ENCODE measurements around the gene MFAP3. TPM values are rescaled to one million over a fixed set of nuclear protein-coding genes. Genes with fewer than 3 reads are reported as not detected.

Gene MFAP3
- total RNA-seq, 1 experiment from 2014 or later: 18.5 TPM

DNA sequence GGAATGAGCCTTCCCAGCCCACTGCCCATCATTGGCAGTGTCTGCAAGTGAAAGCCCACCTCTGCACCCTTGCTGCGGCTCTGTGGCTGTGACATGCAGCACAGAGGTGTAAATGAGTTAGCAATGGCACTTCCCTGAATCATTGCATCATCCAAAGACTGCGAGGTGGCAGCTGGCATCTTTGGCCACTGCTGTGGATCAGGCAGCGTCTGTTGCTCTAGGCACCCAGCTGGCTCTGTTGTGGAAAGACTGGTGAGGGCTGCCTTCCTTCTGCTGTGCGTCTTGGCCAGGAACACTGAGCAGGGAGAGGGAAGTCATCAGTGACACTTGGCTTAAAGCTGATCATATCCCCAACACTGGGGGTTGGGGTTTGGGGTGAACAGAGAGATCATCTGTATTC is 64.5 kb downstream of the MFAP3 start:
- RAD21 ChIA-PET (ENCODE audit: low non-redundant PET in 1 of 2, low total read pairs in 2 of 2, uncharacterized antibody in 2 of 2, unreplicated experiment in 2 of 2): no interaction called here
- DNase-seq (ENCODE audit: low read depth, low spot score): no peak
- Histone ChIP-seq H3K36me3 (ENCODE audit: control insufficient read depth in 1 of 2, insufficient read depth in 2 of 2, low read length in 2 of 2) (no peaks in the 10 kb centered on the region), H3K9me3 (ENCODE audit: control insufficient read depth in 1 of 2, insufficient read depth in 1 of 2, low read depth in 1 of 2, low read length in 2 of 2) (no peaks in the 10 kb centered on the region), H2AFZ (ENCODE audit: low read depth, low read length, poor library complexity, severe bottlenecking) (no peak overlapping the region), H3K4me3 (replicated peaks in 1 of 2; ENCODE audit: low read depth in 1 of 2, low read length in 2 of 2) (no peak overlapping the region), H3K27ac (ENCODE audit: low read depth, low read length) (no peak overlapping the region), H4K20me1 (ENCODE audit: insufficient read depth) (no peaks in the 10 kb centered on the region), H3K4me1 (ENCODE audit: control insufficient read depth in 1 of 2, insufficient read depth in 2 of 2, low read length in 2 of 2) (no peaks in the 10 kb centered on the region), H3K4me2 (ENCODE audit: low read length) (no peak overlapping the region), H3K9ac (ENCODE audit: low read length) (no peak overlapping the region), H3K27me3 (ENCODE audit: insufficient read depth, low read length) (no peaks in the 10 kb centered on the region; the same call in 1 of the 2 replicates), H3K9me2 (ENCODE audit: insufficient read depth) (no peaks in the 10 kb centered on the region), H3K79me2 (ENCODE audit: insufficient read depth, low read length) (no peaks in the 10 kb centered on the region)
- ATAC-seq: no peak
- CTCF ChIA-PET: interaction anchor here (1.2 kb wide), 1 partner anchor 31 kb away, joined by 3 read pairs; no protein-coding TSS in a partner anchor
- intact Hi-C loops (cut with micrococcal nuclease): no loop called here
- no TSS peak for BruUV-seq (replicated peaks)
- TF ChIP-seq ZFX (IDR thresholded peaks at IDR 0.05): no peak
- TF ChIP-seq, protein P1, sequence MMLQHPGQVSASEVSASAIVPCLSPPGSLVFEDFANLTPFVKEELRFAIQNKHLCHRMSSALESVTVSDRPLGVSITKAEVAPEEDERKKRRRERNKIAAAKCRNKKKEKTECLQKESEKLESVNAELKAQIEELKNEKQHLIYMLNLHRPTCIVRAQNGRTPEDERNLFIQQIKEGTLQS (IDR thresholded peaks at IDR 0.05): no peak
- no peak for TF ChIP-seq ZNF274 (IDR thresholded peaks at IDR 0.05; ENCODE audit: low read depth, low read length)
- TF ChIP-seq TCF7L2 (IDR thresholded peaks at IDR 0.05; ENCODE audit: borderline replicate concordance, extremely low read depth, insufficient read depth, insufficient read length): no peak
- no peak for TF ChIP-seq CEBPB (IDR thresholded peaks at IDR 0.05; ENCODE audit: low read depth)
- TF ChIP-seq EGR1 (IDR thresholded peaks at IDR 0.05; ENCODE audit: low read depth): no peak
- TF ChIP-seq, protein P2, sequence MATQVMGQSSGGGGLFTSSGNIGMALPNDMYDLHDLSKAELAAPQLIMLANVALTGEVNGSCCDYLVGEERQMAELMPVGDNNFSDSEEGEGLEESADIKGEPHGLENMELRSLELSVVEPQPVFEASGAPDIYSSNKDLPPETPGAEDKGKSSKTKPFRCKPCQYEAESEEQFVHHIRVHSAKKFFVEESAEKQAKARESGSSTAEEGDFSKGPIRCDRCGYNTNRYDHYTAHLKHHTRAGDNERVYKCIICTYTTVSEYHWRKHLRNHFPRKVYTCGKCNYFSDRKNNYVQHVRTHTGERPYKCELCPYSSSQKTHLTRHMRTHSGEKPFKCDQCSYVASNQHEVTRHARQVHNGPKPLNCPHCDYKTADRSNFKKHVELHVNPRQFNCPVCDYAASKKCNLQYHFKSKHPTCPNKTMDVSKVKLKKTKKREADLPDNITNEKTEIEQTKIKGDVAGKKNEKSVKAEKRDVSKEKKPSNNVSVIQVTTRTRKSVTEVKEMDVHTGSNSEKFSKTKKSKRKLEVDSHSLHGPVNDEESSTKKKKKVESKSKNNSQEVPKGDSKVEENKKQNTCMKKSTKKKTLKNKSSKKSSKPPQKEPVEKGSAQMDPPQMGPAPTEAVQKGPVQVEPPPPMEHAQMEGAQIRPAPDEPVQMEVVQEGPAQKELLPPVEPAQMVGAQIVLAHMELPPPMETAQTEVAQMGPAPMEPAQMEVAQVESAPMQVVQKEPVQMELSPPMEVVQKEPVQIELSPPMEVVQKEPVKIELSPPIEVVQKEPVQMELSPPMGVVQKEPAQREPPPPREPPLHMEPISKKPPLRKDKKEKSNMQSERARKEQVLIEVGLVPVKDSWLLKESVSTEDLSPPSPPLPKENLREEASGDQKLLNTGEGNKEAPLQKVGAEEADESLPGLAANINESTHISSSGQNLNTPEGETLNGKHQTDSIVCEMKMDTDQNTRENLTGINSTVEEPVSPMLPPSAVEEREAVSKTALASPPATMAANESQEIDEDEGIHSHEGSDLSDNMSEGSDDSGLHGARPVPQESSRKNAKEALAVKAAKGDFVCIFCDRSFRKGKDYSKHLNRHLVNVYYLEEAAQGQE (IDR thresholded peaks at IDR 0.05; ENCODE audit: low read depth): no peak
- TF ChIP-seq RAD21 (IDR thresholded peaks at IDR 0.05; ENCODE audit: low read depth): no peak
- no peak for TF ChIP-seq POLR2AphosphoS5 (IDR thresholded peaks at IDR 0.05; ENCODE audit: low read depth, low read length)
- TF ChIP-seq, protein P3, sequence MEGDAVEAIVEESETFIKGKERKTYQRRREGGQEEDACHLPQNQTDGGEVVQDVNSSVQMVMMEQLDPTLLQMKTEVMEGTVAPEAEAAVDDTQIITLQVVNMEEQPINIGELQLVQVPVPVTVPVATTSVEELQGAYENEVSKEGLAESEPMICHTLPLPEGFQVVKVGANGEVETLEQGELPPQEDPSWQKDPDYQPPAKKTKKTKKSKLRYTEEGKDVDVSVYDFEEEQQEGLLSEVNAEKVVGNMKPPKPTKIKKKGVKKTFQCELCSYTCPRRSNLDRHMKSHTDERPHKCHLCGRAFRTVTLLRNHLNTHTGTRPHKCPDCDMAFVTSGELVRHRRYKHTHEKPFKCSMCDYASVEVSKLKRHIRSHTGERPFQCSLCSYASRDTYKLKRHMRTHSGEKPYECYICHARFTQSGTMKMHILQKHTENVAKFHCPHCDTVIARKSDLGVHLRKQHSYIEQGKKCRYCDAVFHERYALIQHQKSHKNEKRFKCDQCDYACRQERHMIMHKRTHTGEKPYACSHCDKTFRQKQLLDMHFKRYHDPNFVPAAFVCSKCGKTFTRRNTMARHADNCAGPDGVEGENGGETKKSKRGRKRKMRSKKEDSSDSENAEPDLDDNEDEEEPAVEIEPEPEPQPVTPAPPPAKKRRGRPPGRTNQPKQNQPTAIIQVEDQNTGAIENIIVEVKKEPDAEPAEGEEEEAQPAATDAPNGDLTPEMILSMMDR (IDR thresholded peaks at IDR 0.05 in 2 of 3, conservative IDR thresholded peaks at IDR 0.05 in 1 of 3; ENCODE audit: borderline replicate concordance in 1 of 3, insufficient read depth in 1 of 3, low read depth in 2 of 3, low read length in 2 of 3): no peak
- no peak for TF ChIP-seq YY1 (IDR thresholded peaks at IDR 0.05; ENCODE audit: extremely low read depth, insufficient replicate concordance, low read depth, low read length)
- TF ChIP-seq, protein P4, sequence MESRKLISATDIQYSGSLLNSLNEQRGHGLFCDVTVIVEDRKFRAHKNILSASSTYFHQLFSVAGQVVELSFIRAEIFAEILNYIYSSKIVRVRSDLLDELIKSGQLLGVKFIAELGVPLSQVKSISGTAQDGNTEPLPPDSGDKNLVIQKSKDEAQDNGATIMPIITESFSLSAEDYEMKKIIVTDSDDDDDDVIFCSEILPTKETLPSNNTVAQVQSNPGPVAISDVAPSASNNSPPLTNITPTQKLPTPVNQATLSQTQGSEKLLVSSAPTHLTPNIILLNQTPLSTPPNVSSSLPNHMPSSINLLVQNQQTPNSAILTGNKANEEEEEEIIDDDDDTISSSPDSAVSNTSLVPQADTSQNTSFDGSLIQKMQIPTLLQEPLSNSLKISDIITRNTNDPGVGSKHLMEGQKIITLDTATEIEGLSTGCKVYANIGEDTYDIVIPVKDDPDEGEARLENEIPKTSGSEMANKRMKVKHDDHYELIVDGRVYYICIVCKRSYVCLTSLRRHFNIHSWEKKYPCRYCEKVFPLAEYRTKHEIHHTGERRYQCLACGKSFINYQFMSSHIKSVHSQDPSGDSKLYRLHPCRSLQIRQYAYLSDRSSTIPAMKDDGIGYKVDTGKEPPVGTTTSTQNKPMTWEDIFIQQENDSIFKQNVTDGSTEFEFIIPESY (IDR thresholded peaks at IDR 0.05; ENCODE audit: extremely low read depth, insufficient replicate concordance, low read length): no peak
- no peak for TF ChIP-seq SP1 (IDR thresholded peaks at IDR 0.05; ENCODE audit: low read depth)
- TF ChIP-seq, protein P5, sequence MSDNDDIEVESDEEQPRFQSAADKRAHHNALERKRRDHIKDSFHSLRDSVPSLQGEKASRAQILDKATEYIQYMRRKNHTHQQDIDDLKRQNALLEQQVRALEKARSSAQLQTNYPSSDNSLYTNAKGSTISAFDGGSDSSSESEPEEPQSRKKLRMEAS (IDR thresholded peaks at IDR 0.05): no peak
- TF ChIP-seq ELF1 (IDR thresholded peaks at IDR 0.05; ENCODE audit: borderline replicate concordance, low read depth): no peak
- no peak for TF ChIP-seq EZH2 (IDR thresholded peaks at IDR 0.05)
- no peak for TF ChIP-seq POLR2A (IDR thresholded peaks at IDR 0.05; ENCODE audit: borderline replicate concordance, extremely low read depth, insufficient read depth, insufficient read length)
- no peak for TF ChIP-seq SRF (IDR thresholded peaks at IDR 0.05; ENCODE audit: low read depth)
- POLR2A ChIA-PET: no interaction called here
